Neural progenitor cell (in vitro differentiated cells): ENCODE results near the gene RGL2. TPM values are rescaled to one million over a fixed set of nuclear protein-coding genes. Genes with fewer than 3 reads are reported as not detected.
A peak's percentile ranks its signal among the peaks of the same experiment; 100 is the strongest.
"Not testable (repeated sequence)": the region's sequence is repeated elsewhere in the genome, so short reads cannot be mapped to it uniquely, and the experiment has no call there.

Source experiments
- DNase-seq: peaks from one replicate; pipeline ENCODE4 v3.0.0-alpha.2; 2016; ENCODE audit warnings: low spot score
- H2AFZ ChIP-seq: fragments of 200-600 bp; sonication (generic); replicated peaks from 2 replicates; pipeline ENCODE4 v1.6.1; 2016; ENCODE audit warnings: antibody characterized with exemption
- H3F3A ChIP-seq: fragments of 200-600 bp; sonication (generic); 2 replicates; pipeline ENCODE4 v1.6.1; 2016; ENCODE audit warnings: antibody characterized with exemption, low read depth
- H3K27ac ChIP-seq: fragments of 200-600 bp; sonication (generic); 2 replicates; pipeline ENCODE4 v1.5.1; 2016; ENCODE audit warnings: mild to moderate bottlenecking
- H3K27me3 ChIP-seq: fragments of 200-600 bp; sonication (generic); 2 replicates; pipeline ENCODE4 v1.6.1; 2016; ENCODE audit warnings: mild to moderate bottlenecking, moderate library complexity
- H3K36me3 ChIP-seq: fragments of 200-600 bp; sonication (generic); 2 replicates; pipeline ENCODE4 v1.5.1; 2016
- H3K4me1 ChIP-seq: fragments of 200-600 bp; sonication (generic); 2 replicates; pipeline ENCODE4 v1.6.1; 2016; ENCODE audit warnings: mixed run types
- H3K4me2 ChIP-seq: fragments of 200-600 bp; sonication (generic); 2 replicates; pipeline ENCODE4 v1.6.1; 2016
- H3K4me3 ChIP-seq: fragments of 200-600 bp; sonication (generic); 2 replicates; pipeline ENCODE4 v1.5.1; 2016
- H3K79me2 ChIP-seq: fragments of 200-600 bp; sonication (generic); 2 replicates; pipeline ENCODE4 v1.6.1; 2016; ENCODE audit warnings: low read depth
- H3K9ac ChIP-seq: fragments of 200-600 bp; sonication (generic); 2 replicates; pipeline ENCODE4 v1.6.1; 2016
- H3K9me3 ChIP-seq: fragments of 200-600 bp; sonication (generic); 2 replicates; pipeline ENCODE4 v1.5.1; 2016; ENCODE audit warnings: low read depth
- H4K20me1 ChIP-seq: fragments of 200-600 bp; sonication (generic); 2 replicates; pipeline ENCODE4 v1.6.1; 2016; ENCODE audit warnings: low read depth
- H3K27ac Mint-ChIP-seq: 3 replicates; pipeline ENCODE4 v1.8.0; 2021; ENCODE audit warnings: mixed read lengths
- H3K27me3 Mint-ChIP-seq: 2 replicates; pipeline ENCODE4 v1.8.0; 2022; ENCODE audit warnings: low read depth, mild to moderate bottlenecking, inconsistent platforms, moderate library complexity, mixed read lengths; ENCODE audit not compliant: insufficient read depth
- H3K36me3 Mint-ChIP-seq: 3 replicates; pipeline ENCODE4 v1.8.0; 2021; ENCODE audit warnings: mixed read lengths
- H3K4me1 Mint-ChIP-seq: 3 replicates; pipeline ENCODE4 v1.8.0; 2021; ENCODE audit warnings: mixed read lengths
- H3K4me3 Mint-ChIP-seq: 3 replicates; pipeline ENCODE4 v1.8.0; 2021; ENCODE audit warnings: mild to moderate bottlenecking, moderate library complexity, mixed read lengths
- H3K9me3 Mint-ChIP-seq: 3 replicates; pipeline ENCODE4 v1.8.0; 2020; ENCODE audit warnings: mixed read lengths
- EZH2 ChIP-seq: fragments of 200-600 bp; sonication (generic); IDR thresholded peaks from 2 replicates; pipeline ENCODE4 v1.6.1; 2017; ENCODE audit warnings: antibody characterized with exemption, mild to moderate bottlenecking, moderate library complexity
- EZH2phosphoT487 ChIP-seq: fragments of 200-600 bp; sonication (generic); IDR thresholded peaks from 2 replicates; pipeline ENCODE4 v1.6.1; 2017; ENCODE audit warnings: antibody characterized with exemption
- total RNA-seq: library from RNA; depleted of rRNA; stranded (reverse); fragments of >200 nt; gene quantifications from 2 replicates; pipeline ENCODE4 v1.2.3, GENCODE V29; 2015; ENCODE audit warnings: low replicate concordance
- TF ChIP-seq, protein P1 (sequence below): fragments of 200-600 bp; sonication (generic); IDR thresholded peaks from 2 replicates; pipeline ENCODE4 v1.5.1; 2017; ENCODE audit warnings: antibody characterized with exemption, mild to moderate bottlenecking

RGL2 gene
- total RNA-seq, 1 donor from 2014 or later = 28.3 TPM

- Histone ChIP-seq H3K27ac (peak within 1 kb of the TSS; percentile 78), H3K4me1 (peaks cover 41% of the 10 kb centered on the region), H3K4me3 (peak within 1 kb of the TSS; percentile 83), H3K9me3 (no peaks in the 10 kb centered on the region), H2AFZ (peak within 1 kb of the TSS; percentile 98), H3K27me3 (no peaks in the 10 kb centered on the region), H3K9ac (peak within 1 kb of the TSS; percentile 94), H3K36me3 (peaks cover 8% of the 10 kb centered on the region), H3K79me2 (peaks cover 52% of the 10 kb centered on the region), H3F3A (peaks cover 48% of the 10 kb centered on the region), H4K20me1 (peaks cover 46% of the 10 kb centered on the region), H3K4me2 (peak within 1 kb of the TSS; percentile 98)
- H3K4me3 Mint-ChIP-seq = peak within 1 kb of the TSS; percentile 100
- H3K9me3 Mint-ChIP-seq = no peaks in the 10 kb centered on the region
- no peak for TF ChIP-seq EZH2phosphoT487
- TF ChIP-seq, protein P1, sequence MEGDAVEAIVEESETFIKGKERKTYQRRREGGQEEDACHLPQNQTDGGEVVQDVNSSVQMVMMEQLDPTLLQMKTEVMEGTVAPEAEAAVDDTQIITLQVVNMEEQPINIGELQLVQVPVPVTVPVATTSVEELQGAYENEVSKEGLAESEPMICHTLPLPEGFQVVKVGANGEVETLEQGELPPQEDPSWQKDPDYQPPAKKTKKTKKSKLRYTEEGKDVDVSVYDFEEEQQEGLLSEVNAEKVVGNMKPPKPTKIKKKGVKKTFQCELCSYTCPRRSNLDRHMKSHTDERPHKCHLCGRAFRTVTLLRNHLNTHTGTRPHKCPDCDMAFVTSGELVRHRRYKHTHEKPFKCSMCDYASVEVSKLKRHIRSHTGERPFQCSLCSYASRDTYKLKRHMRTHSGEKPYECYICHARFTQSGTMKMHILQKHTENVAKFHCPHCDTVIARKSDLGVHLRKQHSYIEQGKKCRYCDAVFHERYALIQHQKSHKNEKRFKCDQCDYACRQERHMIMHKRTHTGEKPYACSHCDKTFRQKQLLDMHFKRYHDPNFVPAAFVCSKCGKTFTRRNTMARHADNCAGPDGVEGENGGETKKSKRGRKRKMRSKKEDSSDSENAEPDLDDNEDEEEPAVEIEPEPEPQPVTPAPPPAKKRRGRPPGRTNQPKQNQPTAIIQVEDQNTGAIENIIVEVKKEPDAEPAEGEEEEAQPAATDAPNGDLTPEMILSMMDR = no peak
- peak; percentile 49 for TF ChIP-seq EZH2
- peaks cover 51% of the 10 kb centered on the region for H3K4me1 Mint-ChIP-seq
- H3K27me3 Mint-ChIP-seq = peaks cover 6% of the 10 kb centered on the region
- peaks cover 37% of the 10 kb centered on the region for H3K36me3 Mint-ChIP-seq
- peak; percentile 99 for DNase-seq
- H3K27ac Mint-ChIP-seq = peak within 1 kb of the TSS; percentile 100
Observed at GRCh38 chr6:33271468-33272274, 27.1 kb downstream of the RGL2 start, which contains the start of the genes RPS18 and VPS52. RPS18 (plus strand) TSS chr6:33272075; CDS start chr6:33272120, 45 bp downstream. VPS52 (minus strand) TSS chr6:33271876; CDS start chr6:33271675, 201 bp downstream.

- TF ChIP-seq, protein P1 = peak; percentile 33
- TF ChIP-seq EZH2phosphoT487 = no peak
- peak overlapping the region; percentile 98 for H2AFZ ChIP-seq
- Mint-ChIP-seq H3K27me3 (peaks cover 6% of the 10 kb centered on the region), H3K9me3 (no peaks in the 10 kb centered on the region), H3K36me3 (peaks cover 35% of the 10 kb centered on the region), H3K4me3 (peak overlapping the region; percentile 100), H3K4me1 (peaks cover 45% of the 10 kb centered on the region), H3K27ac (peak overlapping the region; percentile 100)
- peak overlapping the region; percentile 79 for H3K9ac ChIP-seq
- no peak for DNase-seq
- peak overlapping the region; percentile 83 for H3K4me3 ChIP-seq
- H3F3A ChIP-seq = peaks cover 42% of the 10 kb centered on the region
- H3K4me1 ChIP-seq = peaks cover 36% of the 10 kb centered on the region
- H3K79me2 ChIP-seq = peaks cover 52% of the 10 kb centered on the region
- H3K27ac ChIP-seq = peak overlapping the region; percentile 78
- peaks cover 40% of the 10 kb centered on the region for H4K20me1 ChIP-seq
- no peaks in the 10 kb centered on the region for H3K27me3 ChIP-seq
- peaks cover 8% of the 10 kb centered on the region for H3K36me3 ChIP-seq
- peak overlapping the region; percentile 90 for H3K4me2 ChIP-seq
- no peaks in the 10 kb centered on the region for H3K9me3 ChIP-seq
Observed at GRCh38 chr6:33271117-33271467, 27.6 kb downstream of the RGL2 start.

GRCh38 chr6:33264015-33264414, 34.7 kb downstream of the RGL2 start:
- H3K36me3 Mint-ChIP-seq = peaks cover 34% of the 10 kb centered on the region
- H3F3A ChIP-seq = no peaks in the 10 kb centered on the region
- H3K36me3 ChIP-seq = peaks cover 5% of the 10 kb centered on the region

GRCh38 chr6:33262490-33262889, 36.3 kb downstream of the RGL2 start:
- H3K4me1 Mint-ChIP-seq, H3K27me3 Mint-ChIP-seq, H3K36me3 ChIP-seq, H3K4me2 ChIP-seq, H2AFZ ChIP-seq, H3F3A ChIP-seq, H3K4me3 Mint-ChIP-seq, H3K9me3 Mint-ChIP-seq, H3K27me3 ChIP-seq, DNase-seq, H3K9me3 ChIP-seq, H3K9ac ChIP-seq, H4K20me1 ChIP-seq, H3K4me1 ChIP-seq, H3K27ac ChIP-seq, H3K4me3 ChIP-seq, H3K27ac Mint-ChIP-seq, H3K79me2 ChIP-seq: not testable (repeated sequence)
- peaks cover 29% of the 10 kb centered on the region for H3K36me3 Mint-ChIP-seq

More at GRCh38 chr6:33264015-33264414, 34.7 kb downstream of the RGL2 start:
- peak overlapping the region; percentile 41 for H3K4me3 Mint-ChIP-seq
- Histone ChIP-seq H3K9ac (no peak overlapping the region), H4K20me1 (no peaks in the 10 kb centered on the region), H3K4me2 (no peak overlapping the region), H2AFZ (no peak overlapping the region), H3K4me3 (no peak overlapping the region), H3K27ac (no peak overlapping the region), H3K79me2 (no peaks in the 10 kb centered on the region), H3K4me1 (no peaks in the 10 kb centered on the region), H3K9me3 (no peaks in the 10 kb centered on the region), H3K27me3 (no peaks in the 10 kb centered on the region)
- no peak overlapping the region for H3K27ac Mint-ChIP-seq
- TF ChIP-seq EZH2 (no peak), EZH2phosphoT487 (no peak)
- TF ChIP-seq, protein P1 = no peak
- no peak for DNase-seq
- H3K9me3 Mint-ChIP-seq = no peaks in the 10 kb centered on the region
- H3K4me1 Mint-ChIP-seq = no peaks in the 10 kb centered on the region
- no peaks in the 10 kb centered on the region for H3K27me3 Mint-ChIP-seq
